OCI-LY1 (cell line): ENCODE measurements around the gene MCCC1.

Experiments used
- EZH2 ChIP-seq: fragments of 200-600 bp; sonication (generic), shearing (Covaris generic); IDR thresholded peaks from 2 replicates; pipeline ENCODE4 v1.8.0; 2017; ENCODE audit warnings: borderline replicate concordance, mixed run types, mild to moderate bottlenecking, antibody characterized with exemption, low read length, moderate library complexity, mixed read lengths
- TF ChIP-seq, protein P1 (sequence below): fragments of 200-600 bp; sonication (generic), shearing (Covaris generic); IDR thresholded peaks from 2 replicates; pipeline ENCODE4 v1.5.1; 2017; ENCODE audit warnings: mild to moderate bottlenecking, antibody characterized with exemption, low read length, moderate library complexity, mixed read lengths

GRCh38 chr3:183123891-183124290 is 24.6 kb upstream of the MCCC1 start:
- TF ChIP-seq, protein P1, sequence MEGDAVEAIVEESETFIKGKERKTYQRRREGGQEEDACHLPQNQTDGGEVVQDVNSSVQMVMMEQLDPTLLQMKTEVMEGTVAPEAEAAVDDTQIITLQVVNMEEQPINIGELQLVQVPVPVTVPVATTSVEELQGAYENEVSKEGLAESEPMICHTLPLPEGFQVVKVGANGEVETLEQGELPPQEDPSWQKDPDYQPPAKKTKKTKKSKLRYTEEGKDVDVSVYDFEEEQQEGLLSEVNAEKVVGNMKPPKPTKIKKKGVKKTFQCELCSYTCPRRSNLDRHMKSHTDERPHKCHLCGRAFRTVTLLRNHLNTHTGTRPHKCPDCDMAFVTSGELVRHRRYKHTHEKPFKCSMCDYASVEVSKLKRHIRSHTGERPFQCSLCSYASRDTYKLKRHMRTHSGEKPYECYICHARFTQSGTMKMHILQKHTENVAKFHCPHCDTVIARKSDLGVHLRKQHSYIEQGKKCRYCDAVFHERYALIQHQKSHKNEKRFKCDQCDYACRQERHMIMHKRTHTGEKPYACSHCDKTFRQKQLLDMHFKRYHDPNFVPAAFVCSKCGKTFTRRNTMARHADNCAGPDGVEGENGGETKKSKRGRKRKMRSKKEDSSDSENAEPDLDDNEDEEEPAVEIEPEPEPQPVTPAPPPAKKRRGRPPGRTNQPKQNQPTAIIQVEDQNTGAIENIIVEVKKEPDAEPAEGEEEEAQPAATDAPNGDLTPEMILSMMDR, result no peak
- no peak for TF ChIP-seq EZH2
